RCC 7860 (cell line): ENCODE data around the gene NCOA3.
"Not testable (repeated sequence)": the region's sequence is repeated elsewhere in the genome, so short reads cannot be mapped to it uniquely, and the experiment has no call there.

ENCODE experiments used
- DNase-seq: peaks from one replicate; pipeline ENCODE4 v3.0.0-alpha.2; 2015; ENCODE audit warnings: low spot score
- FAIRE-seq: peaks from 2 replicates; lab custom pipeline; 2012; peaks lifted over from hg19 to GRCh38; lab: Jason Lieb, UNC

NCOA3 gene

GRCh38 chr20:47468290-47469050, 33.2 kb upstream of the NCOA3 start:
- DNase-seq (no peak), FAIRE-seq (no peak)

DNA sequence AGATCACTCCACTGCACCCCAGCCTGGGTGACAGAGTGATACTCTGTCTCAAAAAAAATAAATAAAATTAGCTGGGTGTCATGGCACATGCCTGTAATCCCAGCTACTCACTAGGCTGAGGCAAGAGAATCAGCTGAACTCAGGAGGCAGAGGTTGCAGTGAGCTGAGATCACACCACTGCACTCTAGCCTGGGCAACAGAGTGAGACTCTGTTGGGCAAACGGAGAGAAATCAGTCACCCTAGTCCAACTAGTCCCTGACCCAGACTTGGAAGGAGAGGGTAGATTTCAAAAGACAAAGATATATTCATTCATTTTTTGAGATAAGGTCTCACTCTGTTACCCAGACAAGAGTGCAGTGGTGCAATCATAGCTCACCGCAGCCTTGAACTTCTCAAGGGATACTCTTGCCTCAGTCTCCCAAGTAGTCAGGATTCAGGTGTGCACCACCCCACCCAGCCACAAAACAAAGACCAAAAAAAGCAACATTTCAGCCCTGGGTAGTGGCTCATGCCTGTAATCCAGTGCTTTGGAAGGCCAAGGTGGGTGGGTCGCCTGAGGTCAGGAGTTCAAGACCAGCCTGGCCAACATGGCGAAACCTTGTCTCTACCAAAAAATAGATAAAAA, 26.2 kb upstream of the NCOA3 start:
- DNase-seq = no peak
- FAIRE-seq = no peak

- DNase-seq (no peak), FAIRE-seq (no peak)
Measured at GRCh38 chr20:47476452-47476851, 25.2 kb upstream of the NCOA3 start.

- DNase-seq (no peak), FAIRE-seq (no peak)
Measured at GRCh38 chr20:47479093-47479492, 22.6 kb upstream of the NCOA3 start.

DNA sequence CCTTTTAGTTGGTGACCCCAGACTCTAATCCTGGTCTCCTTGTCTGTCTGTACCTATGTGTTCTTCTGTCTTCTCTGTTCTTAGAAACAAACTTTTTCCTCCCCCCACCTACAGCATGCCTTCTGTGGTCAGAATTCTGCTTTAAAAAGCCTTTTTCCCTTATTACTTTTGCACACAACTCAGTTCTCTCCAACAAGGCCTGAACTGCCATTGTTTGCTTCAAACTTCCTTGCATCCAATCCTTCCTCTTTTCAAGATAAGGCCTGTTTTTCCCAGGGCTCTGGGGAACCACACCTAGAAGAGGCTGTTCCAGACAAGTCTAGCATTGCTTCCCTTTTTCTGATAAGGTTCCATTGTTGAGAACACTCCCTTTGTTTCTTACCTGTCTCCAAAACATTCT, 22.2 kb upstream of the NCOA3 start:
- FAIRE-seq = no peak
- DNase-seq = no peak

GRCh38 chr20:47480239-47480638, 21.4 kb upstream of the NCOA3 start:
- no peak for FAIRE-seq
- DNase-seq = no peak

DNA sequence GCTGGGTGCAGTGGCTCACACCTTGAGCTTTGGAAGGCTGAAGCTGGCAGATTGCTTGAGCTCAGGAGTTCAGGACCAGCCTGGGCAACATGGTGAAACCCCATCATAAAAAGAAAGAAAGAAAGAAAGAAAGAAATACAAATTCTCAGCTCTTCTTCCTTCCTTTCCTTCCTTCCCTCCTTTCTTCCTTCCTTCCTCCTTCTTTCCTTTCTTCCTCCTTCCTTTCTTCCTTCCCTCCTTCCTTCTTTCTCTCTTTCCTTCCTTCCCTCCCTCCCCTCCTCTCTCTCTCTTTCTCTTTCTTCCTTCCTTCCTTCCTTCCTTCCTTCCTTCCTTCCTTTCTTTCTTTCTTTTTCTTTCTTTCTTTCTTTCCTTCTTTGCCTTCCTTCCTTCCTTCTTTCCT, 21.0 kb upstream of the NCOA3 start:
- DNase-seq = no peak
- FAIRE-seq = no peak

DNA sequence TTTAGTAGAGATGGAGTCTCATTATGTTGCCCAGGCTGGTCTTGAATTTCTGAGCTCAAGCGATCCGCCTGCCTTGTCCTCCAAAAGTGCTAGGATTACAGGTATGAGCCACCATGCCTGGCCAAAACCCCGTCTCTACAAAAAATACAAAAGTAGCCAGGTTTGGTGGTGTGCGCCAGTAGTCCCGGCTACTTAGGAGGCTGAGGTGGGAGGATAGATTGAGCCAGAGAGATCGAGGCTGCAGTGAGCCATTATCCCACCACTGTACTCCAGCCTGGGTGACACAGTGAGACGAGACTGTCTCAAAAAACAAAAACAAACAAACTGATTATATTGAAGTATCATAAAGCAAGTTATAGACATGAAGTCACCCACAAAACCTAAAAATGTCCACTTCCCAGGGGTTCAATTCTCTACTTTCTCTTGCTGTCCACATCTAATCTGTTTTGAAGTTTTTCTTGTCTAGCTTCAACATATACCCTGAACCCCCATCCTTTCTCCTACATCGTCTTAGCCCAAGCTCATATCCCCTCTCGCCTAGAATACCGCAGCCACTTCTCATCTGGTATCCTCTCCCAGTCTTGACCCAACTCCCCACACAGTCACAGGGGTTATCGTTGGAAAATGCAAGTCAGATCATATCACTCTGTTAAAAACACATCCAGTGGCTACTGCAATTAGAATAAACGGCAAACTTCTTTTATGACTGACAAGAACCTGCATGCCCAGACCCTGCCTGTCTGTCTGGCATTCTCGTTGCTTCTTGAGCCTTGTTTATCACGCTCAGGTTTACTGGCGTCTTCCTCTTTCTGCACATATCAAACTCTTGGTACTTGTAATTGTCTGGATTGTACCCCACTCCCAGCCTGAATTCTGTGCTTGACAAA, 20.1 kb upstream of the NCOA3 start:
- FAIRE-seq (no peak), DNase-seq (no peak)

DNA sequence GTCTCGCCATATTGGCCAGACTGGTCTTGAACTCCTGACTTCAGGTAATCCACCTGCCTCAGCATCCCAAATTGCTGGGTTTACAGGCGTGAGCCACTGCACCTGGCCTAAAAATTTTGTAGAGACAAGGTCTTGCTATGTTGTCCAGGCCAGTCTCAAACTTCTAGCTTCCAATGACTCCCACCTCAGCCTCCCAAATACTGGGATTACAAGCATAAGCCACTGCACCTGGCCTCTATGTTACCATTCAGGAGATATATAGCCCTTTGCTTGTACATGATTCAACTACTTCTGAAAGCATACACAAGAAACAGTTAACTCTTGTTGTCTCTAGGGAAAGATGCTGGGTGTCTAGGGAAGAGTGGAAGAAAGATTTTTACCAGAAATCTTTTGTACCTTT, 19.0 kb upstream of the NCOA3 start:
- no peak for FAIRE-seq

GRCh38 chr20:47484303-47484702, 17.4 kb upstream of the NCOA3 start:
- FAIRE-seq = no peak

More for the DNA sequence above, 19.0 kb upstream of the NCOA3 start:
- DNase-seq = no peak

GRCh38 chr20:47487175-47487917, 14.3 kb upstream of the NCOA3 start:
- no peak for DNase-seq
- no peak for FAIRE-seq

More at GRCh38 chr20:47484303-47484702, 17.4 kb upstream of the NCOA3 start:
- DNase-seq = no peak

GRCh38 chr20:47489448-47489872, 12.2 kb upstream of the NCOA3 start:
- FAIRE-seq (no peak), DNase-seq (no peak)

DNA sequence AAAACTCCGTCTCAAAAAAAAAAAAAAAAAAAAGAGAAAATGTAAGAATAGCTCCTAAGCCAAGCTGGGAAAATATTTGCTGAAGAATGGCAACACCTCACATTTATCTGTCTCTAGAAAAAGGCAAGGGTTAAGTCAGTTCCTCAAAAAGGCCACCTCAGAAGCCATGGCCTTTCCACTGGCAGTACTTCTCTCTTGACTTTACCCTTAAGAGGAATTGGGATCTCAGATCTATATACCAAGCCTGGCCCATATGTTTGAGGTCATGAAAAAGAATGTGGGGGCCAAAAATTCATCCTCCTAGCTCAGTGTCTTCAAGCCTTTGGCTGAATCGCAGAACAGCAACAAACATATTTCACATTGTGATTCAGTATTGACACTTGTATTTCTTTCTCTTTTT, 10.9 kb upstream of the NCOA3 start:
- no peak for FAIRE-seq
- DNase-seq = no peak

- FAIRE-seq = no peak
- no peak for DNase-seq
Measured at GRCh38 chr20:47492284-47492683, 9.4 kb upstream of the NCOA3 start.

DNA sequence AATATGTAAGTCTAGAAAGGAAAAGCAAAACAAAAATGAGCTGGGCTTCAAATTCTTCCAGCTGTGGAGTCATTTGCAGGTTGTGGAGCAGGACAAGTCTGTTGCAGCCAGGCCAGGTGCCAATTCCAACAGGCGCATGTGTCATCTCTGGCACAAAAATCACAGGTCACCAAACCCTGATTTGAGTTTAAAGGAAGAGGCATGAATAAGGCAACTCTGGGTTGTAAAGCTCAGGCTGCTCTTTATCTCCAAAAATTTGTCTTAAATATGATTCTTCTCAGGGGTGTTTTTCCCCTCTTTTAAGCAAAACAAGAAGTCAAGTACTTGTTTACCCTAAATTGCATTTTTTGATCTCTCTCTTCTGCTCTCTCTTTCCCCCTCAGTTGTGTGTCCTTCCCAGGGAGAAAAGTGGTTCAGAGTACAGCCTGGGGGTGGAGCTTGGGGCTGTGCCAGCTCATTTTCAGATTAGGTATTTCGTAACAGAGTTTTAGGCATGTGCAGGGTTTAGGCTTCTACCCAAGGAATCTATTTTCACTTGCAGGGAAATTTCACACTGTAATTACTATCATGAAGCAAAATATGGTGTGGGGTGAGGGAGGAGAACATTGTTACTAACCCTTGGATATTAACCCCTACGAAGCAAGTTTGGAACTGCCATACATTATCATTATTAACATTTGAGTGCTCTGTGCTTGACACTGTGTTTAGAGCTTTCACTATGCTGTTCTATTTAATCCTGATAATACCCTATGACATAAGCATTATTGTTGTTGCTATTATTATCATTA, 8.3 kb upstream of the NCOA3 start:
- DNase-seq (peak; percentile 24), FAIRE-seq (no peak)

DNA sequence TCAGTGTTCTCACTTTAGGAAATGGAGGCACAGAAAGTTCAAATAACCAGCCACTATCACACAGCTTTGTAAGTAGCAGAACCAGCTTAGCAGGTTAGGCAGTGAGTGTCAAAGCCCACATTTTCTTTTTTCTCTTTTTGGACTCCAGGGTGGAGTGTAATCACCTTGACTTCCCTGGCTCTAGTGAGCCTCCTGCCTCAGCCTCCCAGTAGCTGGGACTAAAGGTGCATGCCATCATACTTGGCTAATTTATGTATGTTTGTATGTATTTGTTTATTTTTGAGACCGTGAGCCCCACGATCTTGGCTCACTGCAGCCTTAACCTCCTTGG, 7.8 kb upstream of the NCOA3 start:
- no peak for FAIRE-seq
- no peak for DNase-seq

GRCh38 chr20:47494606-47495005, 7.1 kb upstream of the NCOA3 start:
- not testable (repeated sequence) for DNase-seq, FAIRE-seq

- DNase-seq (no peak), FAIRE-seq (no peak)
Measured at GRCh38 chr20:47496118-47496517, 5.6 kb upstream of the NCOA3 start.

- FAIRE-seq (no peak), DNase-seq (no peak)
Measured at GRCh38 chr20:47498606-47499005, 3.1 kb upstream of the NCOA3 start.

DNA sequence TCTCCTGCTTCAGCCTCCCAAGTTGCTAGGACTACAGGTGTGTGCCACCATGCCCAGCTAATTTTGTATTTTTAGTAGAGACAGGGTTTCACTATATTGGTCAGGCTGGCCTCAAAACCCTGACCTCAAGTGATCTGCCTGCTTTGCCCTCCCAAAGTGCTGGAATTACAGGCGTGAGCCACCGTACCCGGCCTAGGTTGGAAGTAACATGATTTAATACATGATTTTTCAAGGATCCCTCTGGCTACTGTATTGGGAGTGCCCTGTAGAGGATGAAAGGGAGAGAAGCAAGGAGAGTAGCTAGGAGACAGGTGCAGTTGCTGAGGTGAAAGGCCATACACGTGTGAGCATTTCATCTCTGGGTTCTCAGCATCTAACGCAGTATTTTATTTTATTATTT, 2.6 kb upstream of the NCOA3 start:
- FAIRE-seq = no peak
- no peak for DNase-seq
